Adrenal gland (tissue), 12 donors: ENCODE results near the gene MRPL36. TPM values are rescaled to one million over a fixed set of nuclear protein-coding genes. Genes with fewer than 3 reads are reported as not detected.

ENCODE experiments used
- DNase-seq, 7 donors: peaks; one replicate each; pipeline ENCODE4 v3.0.0-alpha.2; 2019 to 2020
- H3K27ac ChIP-seq, 5 donors: fragments of 200-600 bp; sonication (generic) in 4 of 5; 1 replicate in 3 of 5; 2 replicates in 2 of 5; pipeline versions ENCODE4 v1.5.1 to v1.8.0; 2016 to 2020; ENCODE audit warnings: mild to moderate bottlenecking in 1 of 5
- H3K27me3 ChIP-seq: fragments of 200-600 bp; 2 replicates; pipeline ENCODE4 v1.8.0; 2021
- H3K36me3 ChIP-seq, 2 donors: fragments of 200-600 bp; replicated peaks in 1 of 2; 1 replicate in 1 of 2; 2 replicates in 1 of 2; pipeline versions ENCODE4 v1.5.1 to v1.8.0; 2018 to 2022
- H3K4me1 ChIP-seq, 2 donors: fragments of 200-600 bp; replicated peaks in 1 of 2; 1 replicate in 1 of 2; 2 replicates in 1 of 2; pipeline versions ENCODE4 v1.5.1 to v1.8.0; 2018 to 2021
- H3K4me3 ChIP-seq, 4 donors: fragments of 200-600 bp; sonication (generic) in 3 of 4; one replicate each; pipeline ENCODE4 v1.5.1; 2016 to 2018
- H3K9me3 ChIP-seq, 3 donors: fragments of 200-600 bp; sonication (generic) in 1 of 3; replicated peaks in 1 of 3; 1 replicate in 2 of 3; 2 replicates in 1 of 3; pipeline versions ENCODE4 v1.5.1 to v1.8.0; 2016 to 2021
- CTCF ChIP-seq, 6 experiments: fragments of 450-650 bp in 4 of 6; fragments of 200-600 bp in 2 of 6; sonication (generic) in 1 of 6; IDR thresholded peaks; 1 replicate in 5 of 6; 2 replicates in 1 of 6; pipeline versions ENCODE4 v1.5.1 to v1.8.0; 2016 to 2021; ENCODE audit warnings: antibody characterized with exemption in 6 of 6, mild to moderate bottlenecking in 2 of 6, moderate library complexity in 1 of 6
- POLR2A ChIP-seq, 2 donors: fragments of 450-650 bp; IDR thresholded peaks; one replicate each; pipeline ENCODE4 v1.6.1; 2017; ENCODE audit warnings: antibody characterized with exemption in 2 of 2, mild to moderate bottlenecking in 2 of 2, moderate library complexity in 1 of 2
- WGBS, 4 donors: extraction: QIAGEN DNeasy Blood & Tissue Kit in 2 of 4; methylation state at CpG; one replicate each; pipeline versions ENCODE4 v1.1.5 to v1.1.7; 2013 to 2017; 5-methylcytosine and 5-hydroxymethylcytosine counted together
- intact Hi-C, 2 donors: fragments of 100-400 bp; cut with DNase I; formaldehyde crosslinking; loops; one replicate each; pipeline versions ENCODE4 v1.14.1 to v1.15.0; 2022 to 2023
- polyA plus RNA-seq, 3 donors: library from polyadenylated mRNA; stranded (reverse); fragments of 200-250 nt in 2 of 3; fragments of 350-450 nt in 1 of 3; fragmentation: Illumina TruSeq in 1 of 3; extraction: RNeasy Lipid Tissue Mini Kit (QIAGEN cat#74804) in 1 of 3; gene quantifications; one replicate each; pipeline ENCODE4 v1.2.3, GENCODE V29; 2013 to 2014
- total RNA-seq, 9 donors: library from RNA; depleted of rRNA in 4 of 9; stranded (reverse); fragments of >200 nt in 4 of 9; fragments of 120-200 nt in 1 of 9; fragmentation: NEBNext Ultra II Directional in 1 of 9; extraction: Animal tissue kit (Norgen Biotek cat#: 25700) in 1 of 9; gene quantifications; one replicate each; pipeline versions ENCODE4 v1.1.0 to v1.2.4, GENCODE V29; 2013 to 2023
- donor health status: healthy with polysubstance abuse.
- donor health status: Bipolar disorder and iron deficiency.
- donor health status: DM: yes; HTN: yes; CAD: no.
- donor health status: DM: no; HTN: no; CAD: no.
- donor health status: DM: no; HTN: no; CAD: no.
- donor health status: DM: yes; HTN: yes; CAD: no.

The MRPL36 gene
- total and polyA plus RNA-seq, 12 donors = 23.3 to 97.4 (median 61.3) TPM

GRCh38 chr5:1754531-1755220 is 45.0 kb downstream of the MRPL36 start:
- H3K4me3 ChIP-seq = no peak overlapping the region
- intact Hi-C loops = no loop called here
- DNase-seq = peak in 4 of 7 donors; percentile 4 to 9 (median 6)
- H3K9me3 ChIP-seq = no peaks in the 10 kb centered on the region
- no peaks in the 10 kb centered on the region for H3K36me3 ChIP-seq
- TF ChIP-seq POLR2A (IDR thresholded peaks at IDR 0.05) (no peak), CTCF (IDR thresholded peaks at IDR 0.05) (no peak)
- no peaks in the 10 kb centered on the region for H3K27me3 ChIP-seq
- no peak overlapping the region for H3K27ac ChIP-seq
- 61 to 78% (median 75%) methylated on average over 8 to 14 of the region's 14 CpGs for WGBS, 4 donors
- H3K4me1 ChIP-seq = no peaks in the 10 kb centered on the region

GRCh38 chr5:1753490-1753889 is 46.1 kb downstream of the MRPL36 start:
- TF ChIP-seq POLR2A (IDR thresholded peaks at IDR 0.05) = no peak
- TF ChIP-seq CTCF (IDR thresholded peaks at IDR 0.05) = no peak
- 70 to 82% (median 78%) methylated on average over 8 of the region's 8 CpGs for WGBS, 4 donors
- no peaks in the 10 kb centered on the region for H3K27me3 ChIP-seq
- no peak overlapping the region for H3K27ac ChIP-seq
- no peaks in the 10 kb centered on the region for H3K36me3 ChIP-seq
- H3K4me1 ChIP-seq = no peaks in the 10 kb centered on the region
- intact Hi-C loops = no loop called here
- DNase-seq = peak in 1 of 7 donors; percentile 2
- no peak overlapping the region for H3K4me3 ChIP-seq
- no peaks in the 10 kb centered on the region for H3K9me3 ChIP-seq

GRCh38 chr5:1752881-1753280 is 46.8 kb downstream of the MRPL36 start:
- H3K36me3 ChIP-seq = no peaks in the 10 kb centered on the region
- no peaks in the 10 kb centered on the region for H3K4me1 ChIP-seq
- H3K27ac ChIP-seq = no peak overlapping the region
- intact Hi-C loops = no loop called here
- peak in 2 of 7 donors; percentile 4 to 14 for DNase-seq
- H3K27me3 ChIP-seq = no peaks in the 10 kb centered on the region
- no peak overlapping the region for H3K4me3 ChIP-seq
- WGBS, 4 donors = 70 to 75% (median 73%) methylated on average over 9 to 16 of the region's 16 CpGs
- H3K9me3 ChIP-seq = no peaks in the 10 kb centered on the region
- TF ChIP-seq POLR2A (IDR thresholded peaks at IDR 0.05) = no peak
- TF ChIP-seq CTCF (IDR thresholded peaks at IDR 0.05) = no peak

GRCh38 chr5:1751864-1752822 is 47.5 kb downstream of the MRPL36 start:
- no peaks in the 10 kb centered on the region for H3K4me1 ChIP-seq
- intact Hi-C loops = no loop called here
- H3K36me3 ChIP-seq = no peaks in the 10 kb centered on the region
- no peaks in the 10 kb centered on the region for H3K9me3 ChIP-seq
- no peak overlapping the region for H3K4me3 ChIP-seq
- 71 to 76% (median 72%) methylated on average over 21 to 29 of the region's 29 CpGs for WGBS, 4 donors
- H3K27me3 ChIP-seq = no peaks in the 10 kb centered on the region
- no peak overlapping the region for H3K27ac ChIP-seq
- DNase-seq = peak in 1 of 7 donors; percentile 27
- TF ChIP-seq CTCF (IDR thresholded peaks at IDR 0.05) = no peak
- TF ChIP-seq POLR2A (IDR thresholded peaks at IDR 0.05) = no peak
